NB4 (cell line): ENCODE data around the gene FURIN.
"Not testable (repeated sequence)": the region's sequence is repeated elsewhere in the genome, so short reads cannot be mapped to it uniquely, and the experiment has no call there.

Source experiments
- DNase-seq: peaks from one replicate; pipeline ENCODE4 v3.0.0; 2010; ENCODE audit warnings: low read depth
- H3K4me3 ChIP-seq: one replicate; pipeline ENCODE4 v1.5.1; 2011; ENCODE audit warnings: mild to moderate bottlenecking, low read depth, low read length, moderate library complexity
- MAX ChIP-seq: IDR thresholded peaks from 2 replicates; pipeline ENCODE4 v1.6.1; 2011; ENCODE audit warnings: low read depth, low read length
- MYC ChIP-seq: IDR thresholded peaks from 2 replicates; pipeline ENCODE4 v1.6.1; 2011; ENCODE audit warnings: low read depth, low read length
- POLR2A ChIP-seq: IDR thresholded peaks from 2 replicates; pipeline ENCODE4 v1.6.1; 2011; ENCODE audit warnings: mild to moderate bottlenecking; ENCODE audit not compliant: insufficient read length; ENCODE audit errors: extremely low read depth
- TF ChIP-seq, protein P1 (sequence below): IDR thresholded peaks from one replicate; pipeline ENCODE4 v1.5.1; 2012; ENCODE audit warnings: low read depth, low read length

Gene FURIN

GRCh38 chr15:90917569-90917968 lies 49.2 kb downstream of the FURIN start:
- TF ChIP-seq MAX (no peak), POLR2A (no peak), MYC (no peak)
- TF ChIP-seq, protein P1, sequence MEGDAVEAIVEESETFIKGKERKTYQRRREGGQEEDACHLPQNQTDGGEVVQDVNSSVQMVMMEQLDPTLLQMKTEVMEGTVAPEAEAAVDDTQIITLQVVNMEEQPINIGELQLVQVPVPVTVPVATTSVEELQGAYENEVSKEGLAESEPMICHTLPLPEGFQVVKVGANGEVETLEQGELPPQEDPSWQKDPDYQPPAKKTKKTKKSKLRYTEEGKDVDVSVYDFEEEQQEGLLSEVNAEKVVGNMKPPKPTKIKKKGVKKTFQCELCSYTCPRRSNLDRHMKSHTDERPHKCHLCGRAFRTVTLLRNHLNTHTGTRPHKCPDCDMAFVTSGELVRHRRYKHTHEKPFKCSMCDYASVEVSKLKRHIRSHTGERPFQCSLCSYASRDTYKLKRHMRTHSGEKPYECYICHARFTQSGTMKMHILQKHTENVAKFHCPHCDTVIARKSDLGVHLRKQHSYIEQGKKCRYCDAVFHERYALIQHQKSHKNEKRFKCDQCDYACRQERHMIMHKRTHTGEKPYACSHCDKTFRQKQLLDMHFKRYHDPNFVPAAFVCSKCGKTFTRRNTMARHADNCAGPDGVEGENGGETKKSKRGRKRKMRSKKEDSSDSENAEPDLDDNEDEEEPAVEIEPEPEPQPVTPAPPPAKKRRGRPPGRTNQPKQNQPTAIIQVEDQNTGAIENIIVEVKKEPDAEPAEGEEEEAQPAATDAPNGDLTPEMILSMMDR: no peak
- DNase-seq: no peak
- no peak overlapping the region for H3K4me3 ChIP-seq

DNA sequence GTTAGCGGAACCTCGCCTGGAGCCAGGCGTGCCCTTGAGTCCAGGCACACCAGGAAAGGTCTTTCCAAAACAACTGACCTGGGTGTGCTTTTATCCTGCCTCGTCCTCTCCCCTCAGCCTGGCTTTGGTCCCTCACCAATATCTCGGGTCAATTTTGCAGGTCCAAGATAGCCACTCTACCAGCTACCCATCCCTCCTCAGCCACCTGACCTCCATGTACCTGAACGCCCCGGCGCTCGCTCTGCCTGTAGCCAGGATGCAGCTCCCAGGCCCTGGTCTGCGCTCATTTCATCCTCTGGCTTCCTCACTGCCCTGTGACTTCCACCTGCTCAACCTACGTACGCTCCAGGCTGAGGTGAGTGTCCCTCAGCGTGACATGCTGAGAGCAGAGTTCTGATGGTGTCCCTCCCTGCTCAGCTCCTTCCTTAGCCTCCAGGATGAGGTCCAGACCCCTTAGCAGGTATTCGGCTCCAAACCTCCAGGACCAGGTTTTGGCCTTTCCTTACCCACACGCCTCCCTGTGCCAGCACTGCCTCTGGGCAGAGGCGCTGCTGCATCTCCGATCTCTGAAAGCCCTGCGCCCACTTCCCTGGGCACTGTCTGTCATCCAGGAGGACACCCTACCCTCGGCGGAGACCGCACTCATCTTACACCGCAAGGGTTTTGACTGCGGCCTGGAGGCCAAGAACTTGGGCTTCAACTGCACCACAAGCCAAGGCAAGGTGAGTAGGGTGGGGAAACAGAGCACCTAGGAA lies 49.8 kb downstream of the FURIN start:
- TF ChIP-seq MYC (no peak), MAX (no peak), POLR2A (no peak)
- TF ChIP-seq, protein P1: no peak
- no peak overlapping the region for H3K4me3 ChIP-seq
- no peak for DNase-seq

DNA sequence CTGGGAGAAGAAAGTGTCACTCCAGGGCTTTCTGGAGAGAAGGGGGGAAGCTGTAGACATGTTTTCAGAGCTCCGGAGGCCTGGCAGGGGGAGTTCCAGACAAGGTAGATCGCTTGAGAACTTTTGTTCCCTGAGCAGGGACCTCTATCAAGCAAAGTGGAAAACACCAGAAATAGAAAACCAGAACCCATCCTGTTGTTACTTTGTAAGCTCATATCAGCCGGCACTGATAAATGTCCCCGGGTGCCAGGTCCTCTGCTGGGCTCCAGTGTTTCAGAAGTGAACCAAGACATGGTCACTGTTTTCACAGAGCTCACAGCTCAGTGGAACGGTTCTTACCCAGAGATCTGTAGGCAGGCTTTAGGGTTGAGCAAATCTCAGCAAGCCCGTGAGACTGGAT lies 50.4 kb downstream of the FURIN start:
- DNase-seq: no peak
- H3K4me3 ChIP-seq: no peak overlapping the region
- TF ChIP-seq, protein P1: no peak
- no peak for TF ChIP-seq MAX
- TF ChIP-seq POLR2A: no peak
- no peak for TF ChIP-seq MYC

DNA sequence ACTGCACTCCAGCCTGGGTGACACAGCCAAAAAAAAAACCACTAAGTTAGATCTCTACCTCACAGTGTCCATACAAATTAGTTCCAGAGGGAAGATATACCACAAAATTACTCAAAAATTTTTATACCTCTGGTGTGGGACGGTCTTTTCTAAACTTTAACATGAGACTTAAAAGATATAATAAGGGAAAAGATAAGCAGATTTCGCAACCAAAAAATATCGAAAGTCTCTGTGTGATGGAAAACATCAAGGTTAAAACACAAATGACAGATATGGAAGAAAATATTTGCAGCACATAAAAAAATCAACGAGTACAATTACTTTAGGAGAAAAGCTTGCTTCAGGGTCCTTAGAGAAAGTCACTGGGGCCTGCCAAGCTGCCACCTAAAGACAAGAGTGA lies 53.5 kb downstream of the FURIN start:
- no peak for DNase-seq
- H3K4me3 ChIP-seq: no peak overlapping the region
- no peak for TF ChIP-seq POLR2A
- no peak for TF ChIP-seq MYC
- TF ChIP-seq, protein P1: no peak
- TF ChIP-seq MAX: no peak

GRCh38 chr15:90922712-90923322 lies 54.4 kb downstream of the FURIN start:
- H3K4me3 ChIP-seq, DNase-seq: not testable (repeated sequence)

DNA sequence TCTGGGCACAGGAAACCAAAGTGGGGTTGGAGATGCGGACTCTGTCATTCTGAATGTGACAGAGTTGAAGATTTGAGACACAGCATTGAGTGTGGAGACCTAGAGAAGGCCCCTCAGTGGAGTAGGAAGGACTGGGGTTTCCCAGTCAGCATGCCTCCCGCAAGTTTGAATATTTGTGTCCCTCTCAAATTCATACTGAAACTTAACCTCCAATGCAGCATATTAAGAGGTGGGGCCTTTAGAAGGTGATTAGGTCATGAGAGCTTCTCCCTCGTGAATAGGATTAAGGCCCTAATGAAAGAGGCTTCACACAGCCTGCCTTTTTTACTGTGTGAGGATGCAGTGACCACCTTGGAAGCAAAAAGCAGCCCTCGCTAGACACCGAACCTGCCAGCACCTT lies 56.0 kb downstream of the FURIN start:
- no peak overlapping the region for H3K4me3 ChIP-seq
- DNase-seq: no peak
- TF ChIP-seq POLR2A: no peak
- no peak for TF ChIP-seq MYC
- TF ChIP-seq MAX: no peak
- TF ChIP-seq, protein P1: no peak

DNA sequence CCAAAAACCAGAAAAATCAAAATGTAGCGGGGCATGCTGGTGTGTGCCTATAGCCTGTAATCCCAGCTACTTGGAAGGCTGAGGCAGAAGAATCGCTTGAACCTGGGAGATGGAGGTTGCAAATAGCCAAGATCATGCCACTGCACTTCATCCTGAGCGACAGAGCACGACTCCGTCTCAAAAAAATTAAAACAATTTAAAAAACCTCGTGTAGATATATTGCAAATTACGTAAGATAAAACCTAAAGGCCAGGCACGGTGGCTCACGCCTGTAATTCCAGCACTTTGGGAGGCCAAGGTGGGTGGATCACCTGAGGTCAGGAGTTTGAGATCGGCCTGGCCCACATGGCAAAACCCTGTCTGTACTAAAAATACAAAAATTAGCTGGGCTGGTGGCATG lies 58.4 kb downstream of the FURIN start:
- not testable (repeated sequence) for H3K4me3 ChIP-seq, DNase-seq

DNA sequence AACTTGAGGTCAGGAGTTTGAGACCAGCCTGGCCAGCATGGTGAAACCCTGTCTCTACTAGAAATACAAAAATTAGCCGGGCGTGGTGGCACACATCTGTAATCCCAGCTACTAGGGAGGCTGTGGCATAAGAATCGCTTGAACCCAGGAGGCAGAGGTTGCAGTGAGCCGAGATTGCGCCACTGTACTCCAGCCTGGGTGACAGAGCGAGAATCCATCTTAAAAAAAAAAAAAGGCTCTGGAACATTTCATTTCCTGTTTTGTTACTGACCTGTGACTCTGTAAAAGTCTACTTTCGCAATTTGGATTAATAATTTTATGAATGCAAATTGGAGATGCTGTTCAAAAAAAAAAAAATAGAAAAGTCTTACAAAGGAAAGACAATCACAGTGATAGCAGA lies 59.7 kb downstream of the FURIN start:
- H3K4me3 ChIP-seq, DNase-seq: not testable (repeated sequence)
